GM19099 (cell line): ENCODE data around the gene DNER.

ENCODE experiments used
- POLR2A ChIP-seq: IDR thresholded peaks from 3 replicates; pipeline ENCODE4 v1.6.1; 2011; ENCODE audit warnings: low read depth; ENCODE audit not compliant: insufficient read length; ENCODE audit errors: extremely low read depth

Gene DNER

GRCh38 chr2:229434187-229434586 lies 280.2 kb downstream of the DNER start:
- no peak for TF ChIP-seq POLR2A

- TF ChIP-seq POLR2A = no peak
Observed at GRCh38 chr2:229433351-229433750, 281.0 kb downstream of the DNER start.

GRCh38 chr2:229431327-229431954 lies 282.9 kb downstream of the DNER start:
- TF ChIP-seq POLR2A = no peak

GRCh38 chr2:229429589-229429988 lies 284.8 kb downstream of the DNER start:
- TF ChIP-seq POLR2A = no peak

GRCh38 chr2:229426464-229426863 lies 287.9 kb downstream of the DNER start:
- TF ChIP-seq POLR2A = no peak

- no peak for TF ChIP-seq POLR2A
Observed at GRCh38 chr2:229425598-229425997, 288.8 kb downstream of the DNER start.

- no peak for TF ChIP-seq POLR2A
Observed at GRCh38 chr2:229422063-229422462, 292.3 kb downstream of the DNER start.

GRCh38 chr2:229419158-229419557 lies 295.2 kb downstream of the DNER start:
- no peak for TF ChIP-seq POLR2A

GRCh38 chr2:229417916-229418315 lies 296.4 kb downstream of the DNER start:
- no peak for TF ChIP-seq POLR2A

GRCh38 chr2:229417176-229417575 lies 297.2 kb downstream of the DNER start:
- TF ChIP-seq POLR2A = no peak

GRCh38 chr2:229416116-229416694 lies 298.1 kb downstream of the DNER start:
- TF ChIP-seq POLR2A = no peak

- TF ChIP-seq POLR2A = no peak
Observed at GRCh38 chr2:229414631-229415030, 299.7 kb downstream of the DNER start.

- no peak for TF ChIP-seq POLR2A
Observed at GRCh38 chr2:229412686-229413085, 301.7 kb downstream of the DNER start.

- no peak for TF ChIP-seq POLR2A
Observed at GRCh38 chr2:229410946-229411345, 303.4 kb downstream of the DNER start.

- TF ChIP-seq POLR2A = no peak
Observed at GRCh38 chr2:229410264-229410663, 304.1 kb downstream of the DNER start.

- no peak for TF ChIP-seq POLR2A
Observed at GRCh38 chr2:229409751-229410181, 304.6 kb downstream of the DNER start.

GRCh38 chr2:229408962-229409361 lies 305.4 kb downstream of the DNER start:
- TF ChIP-seq POLR2A = no peak
